Smooth muscle cell (in vitro differentiated cells): Measurements from ENCODE around the gene DOCK2. TPM values are rescaled to one million over a fixed set of nuclear protein-coding genes. Genes with fewer than 3 reads are reported as not detected.

ENCODE experiments used
- DNase-seq: peaks from one replicate; lab custom pipeline; 2025; ENCODE audit not compliant: unreplicated experiment; lab: John Stamatoyannopoulos, UW
- H2AFZ ChIP-seq: fragments of 200-600 bp; sonication (generic); 2 replicates; pipeline ENCODE4 v1.6.0; 2016; ENCODE audit warnings: antibody characterized with exemption, low read depth, mild to moderate bottlenecking
- H3F3A ChIP-seq: fragments of 200-600 bp; sonication (generic); 2 replicates; pipeline ENCODE4 v1.6.0; 2017; ENCODE audit warnings: antibody characterized with exemption, low read depth
- H3K27ac ChIP-seq: fragments of 200-600 bp; sonication (generic); 2 replicates; pipeline ENCODE4 v1.5.1; 2016; ENCODE audit warnings: low read depth, mild to moderate bottlenecking
- H3K27me3 ChIP-seq: fragments of 200-600 bp; sonication (generic); 2 replicates; pipeline ENCODE4 v1.6.1; 2016; ENCODE audit warnings: low read depth, mild to moderate bottlenecking
- H3K36me3 ChIP-seq: fragments of 200-600 bp; sonication (generic); 2 replicates; pipeline ENCODE4 v1.5.1; 2016; ENCODE audit warnings: low read depth
- H3K4me1 ChIP-seq: fragments of 200-600 bp; sonication (generic); 2 replicates; pipeline ENCODE4 v1.5.1; 2016; ENCODE audit warnings: low read depth
- H3K4me2 ChIP-seq: fragments of 200-600 bp; sonication (generic); 2 replicates; pipeline ENCODE4 v1.6.0; 2016; ENCODE audit warnings: mild to moderate bottlenecking
- H3K4me3 ChIP-seq: fragments of 200-600 bp; sonication (generic); 2 replicates; pipeline ENCODE4 v1.5.1; 2016; ENCODE audit warnings: mild to moderate bottlenecking
- H3K79me2 ChIP-seq: fragments of 200-600 bp; sonication (generic); 2 replicates; pipeline ENCODE4 v1.6.0; 2016; ENCODE audit warnings: low read depth, mild to moderate bottlenecking
- H3K9ac ChIP-seq: fragments of 200-600 bp; sonication (generic); 2 replicates; pipeline ENCODE4 v1.6.0; 2016; ENCODE audit warnings: low read depth
- H3K9me3 ChIP-seq: fragments of 200-600 bp; sonication (generic); replicated peaks from 2 replicates; pipeline ENCODE4 v1.5.1; 2016; ENCODE audit warnings: low read depth
- H4K20me1 ChIP-seq: fragments of 200-600 bp; sonication (generic); 2 replicates; pipeline ENCODE4 v1.6.0; 2016; ENCODE audit warnings: low read depth
- CTCF ChIP-seq: fragments of 200-600 bp; sonication (generic); IDR thresholded peaks from 2 replicates; pipeline ENCODE4 v1.5.1; 2017; ENCODE audit warnings: borderline replicate concordance, mild to moderate bottlenecking, antibody characterized with exemption; ENCODE audit not compliant: insufficient read depth, poor library complexity, severe bottlenecking
- WGBS: methylation state at CpG from one replicate; pipeline ENCODE4 v1.1.7; 2016; ENCODE audit warnings: low lambda C conversion rate; 5-methylcytosine and 5-hydroxymethylcytosine counted together
- polyA plus RNA-seq: library from polyadenylated mRNA; unstranded; fragments of >200 nt; fragmentation: Nextera tagmentation; extraction: Ambion mirVana; gene quantifications from 2 replicates; pipeline ENCODE4 v1.2.1, GENCODE V29; 2016
- total RNA-seq: library from RNA; depleted of rRNA; stranded (reverse); fragments of >200 nt; gene quantifications from 2 replicates; pipeline ENCODE4 v1.2.3, GENCODE V29; 2014

DOCK2 gene
- total and polyA plus RNA-seq, 2 experiments from 2014 or later = 0.73 to 3.0 TPM

GRCh38 chr5:169767938-169768337 is 130.9 kb downstream of the DOCK2 start:
- no peak for TF ChIP-seq CTCF
- DNase-seq = no peak
- 82% methylated on average over 6 of the region's 6 CpGs for WGBS

GRCh38 chr5:169768416-169768815 is 131.3 kb downstream of the DOCK2 start:
- no peak overlapping the region for H3K4me2 ChIP-seq
- no peaks in the 10 kb centered on the region for H4K20me1 ChIP-seq
- no peaks in the 10 kb centered on the region for H3K9me3 ChIP-seq
- WGBS = 67% methylated on average over 1 of the region's 1 CpG
- peaks cover 9% of the 10 kb centered on the region for H3K27me3 ChIP-seq
- no peaks in the 10 kb centered on the region for H3F3A ChIP-seq
- no peak overlapping the region for H3K4me3 ChIP-seq
- no peak overlapping the region for H3K9ac ChIP-seq
- H3K36me3 ChIP-seq = no peaks in the 10 kb centered on the region
- no peaks in the 10 kb centered on the region for H3K79me2 ChIP-seq
- DNase-seq = no peak
- TF ChIP-seq CTCF = no peak
- no peak overlapping the region for H3K27ac ChIP-seq
- H3K4me1 ChIP-seq = no peaks in the 10 kb centered on the region
- H2AFZ ChIP-seq = no peak overlapping the region

More at GRCh38 chr5:169767938-169768337, 130.9 kb downstream of the DOCK2 start:
- peaks cover 9% of the 10 kb centered on the region for H3K27me3 ChIP-seq
- no peak overlapping the region for H3K4me3 ChIP-seq
- no peak overlapping the region for H3K4me2 ChIP-seq
- H3K79me2 ChIP-seq = no peaks in the 10 kb centered on the region
- H3K9ac ChIP-seq = no peak overlapping the region
- H3K27ac ChIP-seq = no peak overlapping the region
- no peaks in the 10 kb centered on the region for H3K36me3 ChIP-seq
- H3K4me1 ChIP-seq = no peaks in the 10 kb centered on the region
- no peaks in the 10 kb centered on the region for H3F3A ChIP-seq
- H2AFZ ChIP-seq = no peak overlapping the region
- no peaks in the 10 kb centered on the region for H4K20me1 ChIP-seq
- H3K9me3 ChIP-seq = no peaks in the 10 kb centered on the region

DNA sequence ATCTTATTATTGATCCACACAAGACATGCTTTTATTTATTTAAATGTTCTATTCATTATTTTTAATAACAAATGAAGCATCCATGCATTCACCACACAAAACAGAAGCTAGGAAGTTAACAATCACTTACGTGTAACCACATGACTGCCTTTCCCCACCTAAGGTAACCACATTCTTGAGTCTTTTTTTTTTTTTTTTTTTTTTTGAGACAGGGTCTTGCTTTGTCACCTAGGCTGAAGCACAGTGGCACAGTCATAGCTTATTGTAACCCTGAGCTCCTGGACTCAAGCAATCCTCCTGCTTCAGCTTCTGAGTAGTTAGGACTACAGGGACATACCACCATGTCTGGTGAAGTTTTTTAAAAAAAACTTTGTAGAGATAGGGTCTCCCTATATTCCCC is 133.0 kb downstream of the DOCK2 start:
- H3F3A ChIP-seq = no peaks in the 10 kb centered on the region
- no peaks in the 10 kb centered on the region for H3K4me1 ChIP-seq
- H2AFZ ChIP-seq = no peak overlapping the region
- WGBS = 90% methylated on average over 1 of the region's 1 CpG
- no peak overlapping the region for H3K4me3 ChIP-seq
- no peaks in the 10 kb centered on the region for H3K9me3 ChIP-seq
- no peak for TF ChIP-seq CTCF
- H3K27me3 ChIP-seq = peaks cover 9% of the 10 kb centered on the region
- H3K79me2 ChIP-seq = no peaks in the 10 kb centered on the region
- no peaks in the 10 kb centered on the region for H4K20me1 ChIP-seq
- no peak overlapping the region for H3K27ac ChIP-seq
- no peak overlapping the region for H3K4me2 ChIP-seq
- no peaks in the 10 kb centered on the region for H3K36me3 ChIP-seq
- H3K9ac ChIP-seq = no peak overlapping the region
- DNase-seq = no peak

DNA sequence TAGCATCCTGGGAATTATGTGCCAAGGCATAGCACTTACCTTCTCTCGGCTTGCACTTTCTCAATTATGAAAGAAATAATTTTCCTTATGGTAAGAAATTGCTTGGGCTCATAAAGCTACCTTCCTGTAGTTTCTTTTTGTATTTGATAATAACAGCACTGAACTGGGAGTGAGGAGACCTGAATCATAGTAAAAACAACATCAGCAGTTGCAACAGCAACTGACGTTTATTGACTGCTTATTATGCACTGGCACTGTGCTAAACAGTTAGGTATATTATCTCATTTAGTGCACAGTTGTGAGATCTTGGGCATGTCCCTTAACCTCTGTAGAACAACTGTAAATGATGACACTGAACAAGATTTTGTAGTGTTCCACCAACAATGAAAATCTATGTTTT is 135.2 kb downstream of the DOCK2 start:
- H3K4me3 ChIP-seq = no peak overlapping the region
- H3K9ac ChIP-seq = no peak overlapping the region
- no peak overlapping the region for H3K4me2 ChIP-seq
- no peaks in the 10 kb centered on the region for H3F3A ChIP-seq
- H3K79me2 ChIP-seq = no peaks in the 10 kb centered on the region
- H3K4me1 ChIP-seq = peaks cover 2% of the 10 kb centered on the region
- TF ChIP-seq CTCF = no peak
- DNase-seq = no peak
- no peaks in the 10 kb centered on the region for H3K36me3 ChIP-seq
- no peak overlapping the region for H2AFZ ChIP-seq
- 94% methylated on average over 2 of the region's 2 CpGs for WGBS
- no peak overlapping the region for H3K27ac ChIP-seq
- H3K9me3 ChIP-seq = no peaks in the 10 kb centered on the region
- H3K27me3 ChIP-seq = peaks cover 9% of the 10 kb centered on the region
- no peaks in the 10 kb centered on the region for H4K20me1 ChIP-seq
